ENCODE results near the gene CHCHD5. TPM values are rescaled to one million over a fixed set of nuclear protein-coding genes. Genes with fewer than 3 reads are reported as not detected.

Gene CHCHD5
- total RNA-seq, 1 donor = 10.1 TPM

- Histone ChIP-seq H3K4me3 (ENCODE audit: insufficient read depth, low read length) (no peak overlapping the region), H3K27me3 (ENCODE audit: insufficient read depth, low read length) (no peaks in the 10 kb centered on the region), H4K20me1 (ENCODE audit: insufficient read depth, low read length) (no peaks in the 10 kb centered on the region), H3K4me2 (ENCODE audit: insufficient read depth, low read length) (no peak overlapping the region), H3K36me3 (ENCODE audit: insufficient read depth, low read length) (no peaks in the 10 kb centered on the region), H2AFZ (ENCODE audit: low read length) (peak overlapping the region; percentile 42), H3K79me2 (ENCODE audit: insufficient read depth, low read length) (no peaks in the 10 kb centered on the region), H3K9me3 (ENCODE audit: low read depth, low read length) (no peaks in the 10 kb centered on the region), H3K4me1 (ENCODE audit: insufficient read depth, low read length) (peaks cover 68% of the 10 kb centered on the region), H3K27ac (ENCODE audit: low read depth, low read length) (peak overlapping the region; percentile 84)
- DNase-seq (ENCODE audit: insufficient read length, low spot score, missing footprints) = no peak
- no peak for TF ChIP-seq CTCF (IDR thresholded peaks at IDR 0.05; ENCODE audit: extremely low read depth, low read depth, low read length)
Observed at GRCh38 chr2:112625474-112626114, 41.2 kb downstream of the CHCHD5 start.

DNA sequence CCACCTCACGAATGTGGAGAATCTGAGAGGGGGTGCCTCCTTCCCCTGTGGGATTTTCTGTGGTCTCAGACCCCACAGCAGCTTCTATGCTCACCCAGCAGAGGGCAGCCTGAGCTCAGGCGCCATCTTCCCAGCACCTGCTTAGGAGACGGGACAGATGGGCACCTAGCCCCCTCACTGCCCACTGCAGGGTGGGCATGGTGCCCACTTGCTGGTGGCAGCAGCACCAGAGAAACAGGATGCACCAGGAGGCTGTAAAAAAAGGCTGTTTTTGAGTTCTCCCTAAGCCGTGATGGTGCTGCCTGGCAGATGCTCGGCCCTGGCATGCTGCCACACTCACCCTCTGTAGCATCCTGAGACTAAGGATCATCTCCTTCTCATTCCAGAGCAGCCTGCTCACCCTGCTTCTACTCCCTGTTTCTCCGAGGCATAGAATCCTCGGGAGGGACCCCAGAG, 42.2 kb downstream of the CHCHD5 start:
- H2AFZ ChIP-seq (ENCODE audit: low read length) = peak overlapping the region; percentile 52
- peak overlapping the region; percentile 65 for H3K4me3 ChIP-seq (ENCODE audit: insufficient read depth, low read length)
- DNase-seq (ENCODE audit: insufficient read length, low spot score, missing footprints) = no peak

GRCh38 chr2:112627060-112628040, 42.9 kb downstream of the CHCHD5 start:
- Histone ChIP-seq H3K4me1 (ENCODE audit: insufficient read depth, low read length) (peaks cover 80% of the 10 kb centered on the region), H4K20me1 (ENCODE audit: insufficient read depth, low read length) (no peaks in the 10 kb centered on the region), H3K4me3 (ENCODE audit: insufficient read depth, low read length) (peak overlapping the region; percentile 65), H2AFZ (ENCODE audit: low read length) (peak overlapping the region; percentile 52), H3K4me2 (ENCODE audit: insufficient read depth, low read length) (peak overlapping the region; percentile 88), H3K27ac (ENCODE audit: low read depth, low read length) (peak overlapping the region; percentile 84), H3K36me3 (ENCODE audit: insufficient read depth, low read length) (no peaks in the 10 kb centered on the region), H3K27me3 (ENCODE audit: insufficient read depth, low read length) (no peaks in the 10 kb centered on the region), H3K79me2 (ENCODE audit: insufficient read depth, low read length) (no peaks in the 10 kb centered on the region), H3K9me3 (ENCODE audit: low read depth, low read length) (no peaks in the 10 kb centered on the region)
- no peak for DNase-seq (ENCODE audit: insufficient read length, low spot score, missing footprints)
- TF ChIP-seq CTCF (IDR thresholded peaks at IDR 0.05; ENCODE audit: extremely low read depth, low read depth, low read length) = no peak

More for the DNA sequence above, 42.2 kb downstream of the CHCHD5 start:
- H3K4me1 ChIP-seq (ENCODE audit: insufficient read depth, low read length) = peaks cover 79% of the 10 kb centered on the region
- peak; percentile 89 for TF ChIP-seq CTCF (IDR thresholded peaks at IDR 0.05; ENCODE audit: extremely low read depth, low read depth, low read length)
- H3K27me3 ChIP-seq (ENCODE audit: insufficient read depth, low read length) = no peaks in the 10 kb centered on the region
- H3K9me3 ChIP-seq (ENCODE audit: low read depth, low read length) = no peaks in the 10 kb centered on the region
- H3K4me2 ChIP-seq (ENCODE audit: insufficient read depth, low read length) = peak overlapping the region; percentile 88
- H4K20me1 ChIP-seq (ENCODE audit: insufficient read depth, low read length) = no peaks in the 10 kb centered on the region
- H3K36me3 ChIP-seq (ENCODE audit: insufficient read depth, low read length) = no peaks in the 10 kb centered on the region
- H3K27ac ChIP-seq (ENCODE audit: low read depth, low read length) = peak overlapping the region; percentile 84
- H3K79me2 ChIP-seq (ENCODE audit: insufficient read depth, low read length) = no peaks in the 10 kb centered on the region

DNA sequence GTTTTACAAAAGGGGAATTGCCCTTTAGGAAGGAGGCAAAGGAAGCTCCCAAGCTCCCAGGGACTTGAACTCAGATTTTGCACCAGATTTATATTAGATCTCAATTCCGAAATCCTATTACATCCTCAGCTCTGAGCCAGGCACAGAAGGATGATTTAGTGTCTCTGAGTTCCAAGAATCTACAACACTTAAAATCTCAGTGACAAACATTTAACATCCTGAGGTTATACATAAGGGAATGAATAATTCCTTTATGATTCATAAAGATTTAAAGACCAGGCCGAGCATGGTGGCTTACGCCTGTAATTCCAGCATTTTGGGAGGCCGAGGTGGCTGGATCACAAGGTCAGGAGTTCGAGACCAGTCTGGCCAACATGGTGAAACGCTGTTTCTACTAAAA, 44.8 kb downstream of the CHCHD5 start:
- Histone ChIP-seq H2AFZ (ENCODE audit: low read length) (no peak overlapping the region), H3K4me1 (ENCODE audit: insufficient read depth, low read length) (peaks cover 73% of the 10 kb centered on the region), H3K79me2 (ENCODE audit: insufficient read depth, low read length) (no peaks in the 10 kb centered on the region), H3K36me3 (ENCODE audit: insufficient read depth, low read length) (no peaks in the 10 kb centered on the region), H3K27me3 (ENCODE audit: insufficient read depth, low read length) (no peaks in the 10 kb centered on the region), H3K9me3 (ENCODE audit: low read depth, low read length) (no peaks in the 10 kb centered on the region), H4K20me1 (ENCODE audit: insufficient read depth, low read length) (no peaks in the 10 kb centered on the region), H3K4me3 (ENCODE audit: insufficient read depth, low read length) (no peak overlapping the region), H3K27ac (ENCODE audit: low read depth, low read length) (peak overlapping the region; percentile 17), H3K4me2 (ENCODE audit: insufficient read depth, low read length) (no peak overlapping the region)
- TF ChIP-seq CTCF (IDR thresholded peaks at IDR 0.05; ENCODE audit: extremely low read depth, low read depth, low read length) = no peak
- no peak for DNase-seq (ENCODE audit: insufficient read length, low spot score, missing footprints)
